ENCODE data around the gene RAB4B. TPM values are rescaled to one million over a fixed set of nuclear protein-coding genes. Genes with fewer than 3 reads are reported as not detected.
"Not testable (repeated sequence)": the region's sequence is repeated elsewhere in the genome, so short reads cannot be mapped to it uniquely, and the experiment has no call there.

Gene RAB4B, protein sequence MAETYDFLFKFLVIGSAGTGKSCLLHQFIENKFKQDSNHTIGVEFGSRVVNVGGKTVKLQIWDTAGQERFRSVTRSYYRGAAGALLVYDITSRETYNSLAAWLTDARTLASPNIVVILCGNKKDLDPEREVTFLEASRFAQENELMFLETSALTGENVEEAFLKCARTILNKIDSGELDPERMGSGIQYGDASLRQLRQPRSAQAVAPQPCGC
- total RNA-seq (2021) = 9.1 and 14.6 TPM in 2 replicates
- percentile 50 among the genes with signal in this experiment for Bru-seq, nascent RNA
- BruChase-seq, experiment 1, labeled RNA remaining after a 2-hour chase = percentile 61 among the genes with signal in this experiment
- BruChase-seq, experiment 2, labeled RNA remaining after a 6-hour chase = percentile 76 among the genes with signal in this experiment
- long read RNA-seq, partial matches to known transcripts = 0 of 5 reads
- long read RNA-seq, other reads (novel, unspliced or antisense) = 2 of 5 reads

DNA sequence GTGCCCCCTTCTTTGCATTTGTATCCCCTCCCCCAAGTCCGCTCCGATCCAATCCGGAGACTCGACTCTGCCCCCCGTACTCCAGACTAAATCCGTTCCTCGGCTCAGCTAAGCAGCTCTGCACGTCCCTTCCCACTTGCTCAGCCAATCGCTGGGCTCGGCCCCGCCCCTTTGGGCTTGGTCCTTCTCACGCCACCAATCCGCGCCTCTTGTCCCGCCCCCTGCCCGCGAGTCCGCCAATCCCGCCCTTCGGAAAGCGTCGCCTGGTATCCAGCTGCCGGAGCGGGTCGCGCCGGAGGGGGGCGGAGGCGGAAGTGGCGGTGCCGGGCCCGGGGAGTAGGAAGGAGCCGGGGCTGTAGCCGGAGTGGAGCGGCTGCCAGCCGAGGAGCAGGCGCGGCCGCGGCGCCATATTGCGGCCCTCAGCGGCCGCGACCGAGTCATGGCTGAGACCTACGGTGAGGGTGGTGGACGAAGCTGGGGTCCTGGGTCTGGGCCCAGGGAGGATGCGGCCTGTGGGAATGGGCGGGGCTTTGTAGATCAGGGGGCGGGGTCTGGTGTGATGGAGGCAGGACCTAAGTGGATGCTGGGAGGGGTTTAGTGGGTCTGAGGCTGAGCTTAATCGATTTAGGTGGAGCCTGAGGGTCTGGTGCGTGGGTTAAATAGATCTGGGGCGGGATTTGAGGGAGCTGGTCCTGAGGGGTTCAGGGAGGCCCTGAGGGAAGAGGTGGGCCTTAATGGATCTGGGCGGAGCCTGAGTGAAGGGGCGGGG, at the start of gene RAB4B:
Gene RAB4B, plus strand, starts transcription at position 311 of the 769 bp plus-strand sequence. Its CDS starts 129 bp downstream, at position 440.
- Histone ChIP-seq H3K9me3 (ENCODE audit: low read depth, low read length, poor library complexity, severe bottlenecking) (no peaks in the 10 kb centered on the region), H3K27me3 (replicated peaks; ENCODE audit: insufficient read depth, low read depth, low read length, poor library complexity) (no peaks in the 10 kb centered on the region), H3K36me3 (ENCODE audit: insufficient read depth, low read length, poor library complexity, severe bottlenecking) (no peaks in the 10 kb centered on the region), H3K4me1 (ENCODE audit: insufficient read depth, low read length, poor library complexity, severe bottlenecking) (peaks cover 12% of the 10 kb centered on the region), H3K27ac (ENCODE audit: low read depth, low read length, poor library complexity, severe bottlenecking) (peak within 1 kb of the TSS; percentile 100), H3K4me3 (ENCODE audit: low read depth, low read length, poor library complexity, severe bottlenecking) (peak within 1 kb of the TSS; percentile 66)
- peak; percentile 100 for DNase-seq (ENCODE audit: low spot score)
- BruUV-seq (replicated peaks) = no TSS peak
- CTCF ChIA-PET = interaction anchor here (0.5 to 2.7 kb wide), 5 partner anchors 10 to 70 kb away, joined by 3 to 17 read pairs (median 5); partner anchors contain the start of genes ACTMAP and EGLN2
- POLR2A ChIA-PET (ENCODE audit: low non-redundant PET) = interaction anchor here (0.5 to 1.4 kb wide), 7 partner anchors 20 to 506 kb away, joined by 3 to 18 read pairs (median 3); partner anchors contain the start of genes ACTMAP and EGLN2
- intact Hi-C loops (cut with micrococcal nuclease; ENCODE audit: unreplicated experiment) = loop anchor here (1.0 kb wide), 2 partner anchors 20 to 28 kb away; partner anchors contain the start of gene ACTMAP
- TF ChIP-seq EZH2 (IDR thresholded peaks at IDR 0.05; ENCODE audit: borderline replicate concordance, low read depth, low read length, poor library complexity, severe bottlenecking) = no peak
- TF ChIP-seq, protein P1, sequence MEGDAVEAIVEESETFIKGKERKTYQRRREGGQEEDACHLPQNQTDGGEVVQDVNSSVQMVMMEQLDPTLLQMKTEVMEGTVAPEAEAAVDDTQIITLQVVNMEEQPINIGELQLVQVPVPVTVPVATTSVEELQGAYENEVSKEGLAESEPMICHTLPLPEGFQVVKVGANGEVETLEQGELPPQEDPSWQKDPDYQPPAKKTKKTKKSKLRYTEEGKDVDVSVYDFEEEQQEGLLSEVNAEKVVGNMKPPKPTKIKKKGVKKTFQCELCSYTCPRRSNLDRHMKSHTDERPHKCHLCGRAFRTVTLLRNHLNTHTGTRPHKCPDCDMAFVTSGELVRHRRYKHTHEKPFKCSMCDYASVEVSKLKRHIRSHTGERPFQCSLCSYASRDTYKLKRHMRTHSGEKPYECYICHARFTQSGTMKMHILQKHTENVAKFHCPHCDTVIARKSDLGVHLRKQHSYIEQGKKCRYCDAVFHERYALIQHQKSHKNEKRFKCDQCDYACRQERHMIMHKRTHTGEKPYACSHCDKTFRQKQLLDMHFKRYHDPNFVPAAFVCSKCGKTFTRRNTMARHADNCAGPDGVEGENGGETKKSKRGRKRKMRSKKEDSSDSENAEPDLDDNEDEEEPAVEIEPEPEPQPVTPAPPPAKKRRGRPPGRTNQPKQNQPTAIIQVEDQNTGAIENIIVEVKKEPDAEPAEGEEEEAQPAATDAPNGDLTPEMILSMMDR (conservative IDR thresholded peaks at IDR 0.05; ENCODE audit: low read depth, low read length) = no peak

DNA sequence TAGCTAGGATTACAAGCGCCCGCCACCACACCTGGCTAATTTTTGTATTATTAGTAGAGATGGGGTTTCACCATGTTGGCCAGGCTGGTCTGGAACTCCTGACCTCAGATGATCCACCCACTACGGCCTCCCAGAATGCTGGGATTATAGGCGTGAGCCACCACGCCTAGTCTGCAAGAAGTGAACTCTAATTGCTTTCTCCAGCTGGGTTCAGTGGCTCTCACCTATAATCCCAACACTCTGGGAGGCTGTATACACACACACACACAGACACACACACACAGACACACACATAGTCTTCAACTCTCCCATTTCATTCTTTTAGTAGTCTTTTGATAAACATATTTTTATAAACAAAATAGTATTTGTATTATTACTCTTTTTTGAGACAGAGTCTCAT, 48.0 kb upstream of the RAB4B start:
- H3K9me3 ChIP-seq (ENCODE audit: low read depth, low read length, poor library complexity, severe bottlenecking); intact Hi-C loops (cut with micrococcal nuclease; ENCODE audit: unreplicated experiment); H3K27ac ChIP-seq (ENCODE audit: low read depth, low read length, poor library complexity, severe bottlenecking); H3K4me1 ChIP-seq (ENCODE audit: insufficient read depth, low read length, poor library complexity, severe bottlenecking); DNase-seq (ENCODE audit: low spot score); H3K27me3 ChIP-seq (replicated peaks; ENCODE audit: insufficient read depth, low read depth, low read length, poor library complexity); CTCF ChIA-PET; POLR2A ChIA-PET (ENCODE audit: low non-redundant PET); H3K4me3 ChIP-seq (ENCODE audit: low read depth, low read length, poor library complexity, severe bottlenecking); BruUV-seq (replicated peaks): not testable (repeated sequence)
- peaks cover 17% of the 10 kb centered on the region for H3K36me3 ChIP-seq (ENCODE audit: insufficient read depth, low read length, poor library complexity, severe bottlenecking)

DNA sequence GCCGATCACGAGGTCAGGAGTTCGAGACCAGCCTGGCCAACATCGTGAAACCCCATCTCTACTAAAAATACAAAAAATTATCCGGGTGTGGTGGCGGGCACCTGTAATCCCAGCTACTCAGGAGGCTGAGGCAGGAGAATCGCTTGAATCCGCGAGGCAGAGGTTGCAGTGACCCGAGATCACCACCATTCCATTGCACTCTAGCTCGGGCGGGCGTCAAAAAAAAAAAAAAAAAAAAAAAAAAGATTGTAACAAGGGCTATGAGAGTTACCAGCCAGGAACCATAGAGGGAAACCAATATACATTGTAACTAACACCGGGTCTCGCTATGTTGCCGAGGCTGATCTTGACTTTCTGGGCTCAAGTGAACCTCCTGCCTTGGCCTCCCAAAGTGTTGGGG, 45.7 kb upstream of the RAB4B start:
- BruUV-seq (replicated peaks); intact Hi-C loops (cut with micrococcal nuclease; ENCODE audit: unreplicated experiment); H3K27ac ChIP-seq (ENCODE audit: low read depth, low read length, poor library complexity, severe bottlenecking); DNase-seq (ENCODE audit: low spot score); POLR2A ChIA-PET (ENCODE audit: low non-redundant PET); CTCF ChIA-PET; H3K4me3 ChIP-seq (ENCODE audit: low read depth, low read length, poor library complexity, severe bottlenecking); H3K9me3 ChIP-seq (ENCODE audit: low read depth, low read length, poor library complexity, severe bottlenecking); H3K4me1 ChIP-seq (ENCODE audit: insufficient read depth, low read length, poor library complexity, severe bottlenecking); H3K27me3 ChIP-seq (replicated peaks; ENCODE audit: insufficient read depth, low read depth, low read length, poor library complexity): not testable (repeated sequence)
- H3K36me3 ChIP-seq (ENCODE audit: insufficient read depth, low read length, poor library complexity, severe bottlenecking) = peaks cover 15% of the 10 kb centered on the region

DNA sequence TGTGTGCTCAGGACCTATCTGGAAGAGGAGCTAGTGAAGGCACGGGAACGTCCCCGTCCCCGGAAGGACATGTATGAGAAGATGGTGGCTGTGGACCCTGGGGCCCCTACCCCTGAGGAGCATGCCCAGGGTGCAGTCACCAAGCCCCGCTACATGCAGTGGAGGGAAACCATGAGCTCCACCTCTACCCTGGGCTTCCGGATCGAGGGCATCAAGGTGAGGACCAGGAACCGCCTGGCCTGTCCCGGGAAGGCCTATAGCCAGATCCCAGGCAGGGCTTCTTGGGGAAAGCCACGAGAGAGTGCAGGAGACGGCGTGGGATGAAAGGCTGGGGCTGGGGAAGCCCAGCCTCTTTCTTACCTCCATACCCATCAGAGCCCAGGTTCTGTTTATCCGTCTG, 44.9 kb upstream of the RAB4B start:
- Histone ChIP-seq H3K4me1 (ENCODE audit: insufficient read depth, low read length, poor library complexity, severe bottlenecking) (no peaks in the 10 kb centered on the region), H3K36me3 (ENCODE audit: insufficient read depth, low read length, poor library complexity, severe bottlenecking) (peaks cover 15% of the 10 kb centered on the region), H3K27me3 (replicated peaks; ENCODE audit: insufficient read depth, low read depth, low read length, poor library complexity) (no peaks in the 10 kb centered on the region), H3K9me3 (ENCODE audit: low read depth, low read length, poor library complexity, severe bottlenecking) (no peaks in the 10 kb centered on the region), H3K4me3 (ENCODE audit: low read depth, low read length, poor library complexity, severe bottlenecking) (no peak overlapping the region), H3K27ac (ENCODE audit: low read depth, low read length, poor library complexity, severe bottlenecking) (no peak overlapping the region)
- no TSS peak for BruUV-seq (replicated peaks)
- ChIA-PET CTCF (no interaction called here), POLR2A (ENCODE audit: low non-redundant PET) (no interaction called here)
- TF ChIP-seq, protein P1 (conservative IDR thresholded peaks at IDR 0.05; ENCODE audit: low read depth, low read length) = no peak
- no peak for TF ChIP-seq EZH2 (IDR thresholded peaks at IDR 0.05; ENCODE audit: borderline replicate concordance, low read depth, low read length, poor library complexity, severe bottlenecking)
- DNase-seq (ENCODE audit: low spot score) = no peak
- intact Hi-C loops (cut with micrococcal nuclease; ENCODE audit: unreplicated experiment) = no loop called here
